Measurements from ENCODE around the gene CRACR2A.

Gene CRACR2A

DNA sequence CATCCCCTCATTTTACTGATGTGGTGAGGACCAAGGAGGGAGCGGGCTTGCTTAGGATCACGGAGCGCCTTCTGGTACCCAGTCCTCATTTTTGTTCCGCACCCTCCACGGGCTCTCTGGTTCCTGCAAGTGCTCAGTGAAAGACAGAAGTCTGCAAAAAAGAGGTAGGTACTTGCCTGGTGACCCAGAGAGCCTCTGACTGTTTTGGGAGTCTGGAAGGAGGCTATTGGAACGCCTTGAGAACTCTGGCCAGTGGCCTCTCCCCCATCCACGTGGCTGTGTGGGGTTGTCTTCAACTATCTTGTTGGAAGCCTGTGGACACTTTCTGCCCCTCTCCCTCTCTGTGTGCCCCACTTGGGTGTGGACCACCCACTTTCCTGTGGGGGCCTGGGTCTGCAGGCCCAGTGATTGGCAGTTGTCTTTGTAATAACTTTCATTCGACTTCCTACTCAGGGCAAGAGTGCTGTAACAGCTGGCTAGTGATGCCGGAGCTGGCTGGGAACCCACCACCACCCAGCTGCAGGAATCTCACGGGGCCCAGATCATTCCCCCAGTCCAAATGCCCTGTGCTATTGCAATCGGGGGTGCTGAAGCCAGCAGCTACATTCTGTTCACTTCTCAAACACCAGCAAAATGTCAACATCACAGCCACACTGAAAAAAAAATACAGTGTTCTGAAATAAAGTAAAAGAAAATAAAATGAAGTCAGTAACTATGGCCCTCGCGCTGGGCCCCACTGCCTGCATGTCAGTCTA is 139.1 kb downstream of the CRACR2A start:
- DNase-seq, result no peak

DNA sequence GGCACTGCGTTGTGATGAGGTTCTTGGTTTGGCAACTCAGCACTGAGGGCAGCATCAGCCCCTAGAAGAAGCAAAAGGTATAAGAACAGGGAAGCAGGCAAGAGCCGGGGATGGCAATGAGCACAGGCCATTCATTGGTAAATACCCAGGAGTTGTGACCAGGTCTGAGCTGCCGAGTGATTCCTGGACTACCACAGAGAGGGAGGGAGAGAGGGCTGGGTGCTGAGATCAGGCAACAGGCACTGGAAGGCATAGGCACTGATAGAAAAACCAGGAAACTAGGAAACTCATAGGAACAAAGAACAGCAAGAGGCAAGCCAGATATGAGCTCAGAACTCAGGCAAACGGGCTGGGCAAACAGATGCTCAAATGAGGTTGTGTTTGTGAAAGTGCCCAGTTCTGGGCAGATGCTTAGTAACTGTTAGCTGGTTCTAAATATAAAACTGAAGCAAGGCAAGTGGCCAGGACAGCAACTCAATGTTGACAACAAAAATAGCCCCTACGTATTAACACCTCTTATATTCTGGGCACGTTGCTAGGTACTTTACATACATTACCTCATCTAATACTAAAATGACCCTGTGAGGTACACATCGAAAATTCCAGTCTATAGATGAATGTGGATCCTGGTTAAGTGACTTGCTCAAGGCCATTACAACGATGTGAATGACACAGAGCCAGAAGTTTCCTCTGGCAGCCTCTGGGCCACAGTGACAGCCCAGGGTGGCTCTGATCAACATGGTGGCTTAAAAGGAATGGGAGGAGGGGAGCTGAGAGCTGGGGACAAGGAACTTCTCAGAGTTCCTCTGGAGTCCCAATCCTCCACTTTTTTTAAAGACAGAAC is 140.8 kb downstream of the CRACR2A start:
- DNase-seq, result no peak

DNA sequence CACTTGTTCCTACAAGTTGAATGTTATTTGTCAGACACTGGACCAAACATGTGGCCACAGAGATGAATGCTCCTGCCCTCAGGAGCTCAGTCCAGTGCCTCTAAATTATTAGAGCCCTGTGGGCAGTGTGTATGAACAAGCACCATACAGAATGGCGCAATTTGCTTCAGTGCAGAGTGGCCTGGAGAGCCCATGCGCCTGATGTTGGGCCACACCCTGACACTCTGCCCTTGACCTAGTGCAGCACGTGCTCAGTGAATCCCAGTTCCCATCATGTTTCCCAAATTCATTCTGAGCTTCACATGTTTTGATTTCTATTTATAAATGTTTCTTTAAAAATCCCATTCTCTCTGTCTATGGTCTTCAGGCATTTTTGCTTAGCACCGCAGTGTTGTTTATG is 145.1 kb downstream of the CRACR2A start:
- DNase-seq, result no peak

DNA sequence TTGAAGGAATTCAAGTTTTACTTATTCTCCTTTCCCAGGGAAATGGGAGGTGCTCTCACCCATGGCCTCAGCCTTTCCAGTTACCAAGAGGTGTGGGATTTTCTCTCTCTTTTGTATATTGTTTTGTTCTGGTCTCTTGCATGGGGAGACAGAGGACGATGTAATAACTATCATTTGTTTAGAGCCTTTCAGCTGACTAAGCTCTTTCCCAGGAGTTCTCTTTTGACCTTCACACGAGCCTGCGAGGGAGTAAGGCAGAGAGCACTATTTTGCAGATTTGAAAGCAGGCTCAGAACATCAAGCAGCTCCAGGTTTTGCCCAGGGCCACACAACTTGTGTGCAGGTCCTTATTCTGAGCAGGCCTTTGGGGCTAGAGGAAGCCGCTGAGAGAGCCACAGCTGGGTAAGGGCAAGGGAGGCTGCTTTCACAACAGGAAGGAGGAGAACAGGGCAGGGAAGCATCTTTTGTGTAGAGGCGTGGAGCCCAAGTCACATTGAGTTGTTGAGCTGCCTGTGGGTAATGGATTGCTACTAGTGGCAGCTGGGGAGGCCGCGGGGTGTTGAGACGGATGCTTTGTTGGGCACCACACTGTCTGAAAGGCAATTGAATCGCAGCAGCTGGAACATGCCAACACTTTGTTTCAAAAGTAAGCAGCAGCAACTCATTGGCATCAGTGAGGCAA is 145.7 kb downstream of the CRACR2A start:
- no peak for DNase-seq

DNA sequence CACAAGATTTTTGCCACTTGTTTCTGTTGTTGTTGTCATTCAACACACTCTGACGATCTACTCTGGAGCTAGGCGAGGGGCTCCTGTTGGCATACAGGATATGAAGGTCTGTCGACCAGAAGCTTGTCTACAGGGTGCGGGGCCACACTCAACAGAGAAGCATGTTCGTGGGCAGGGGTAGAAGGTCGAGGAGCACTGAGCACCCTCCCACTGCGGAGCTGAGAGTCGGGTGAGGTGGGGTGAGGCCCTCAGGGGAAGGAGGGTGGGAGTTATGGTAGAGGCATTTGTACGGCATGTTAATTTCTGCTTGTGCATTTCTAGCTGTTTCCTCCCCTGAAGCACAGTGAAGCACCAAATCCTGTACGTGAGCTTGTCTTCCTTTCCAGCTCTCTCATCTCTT is 146.8 kb downstream of the CRACR2A start:
- no peak for DNase-seq

DNA sequence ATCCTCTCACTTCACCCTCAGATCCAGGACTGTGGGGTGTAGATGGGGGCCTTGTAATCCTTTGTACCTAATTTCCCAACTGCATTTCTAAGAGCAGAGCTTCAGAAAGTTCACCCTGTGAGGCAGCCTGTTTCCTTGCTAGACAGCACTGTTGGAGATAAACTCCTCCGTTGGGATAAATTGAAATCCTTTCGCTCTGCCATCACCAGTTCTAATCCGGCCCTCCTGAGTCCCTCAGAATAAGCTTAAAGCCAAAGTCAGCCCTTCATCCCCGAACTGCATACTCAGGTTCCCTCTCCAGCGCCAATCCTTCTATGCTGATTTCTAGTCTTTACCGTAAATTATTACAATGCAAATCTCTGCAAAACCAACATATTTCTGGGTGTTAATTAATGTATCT is 147.2 kb downstream of the CRACR2A start:
- DNase-seq, result no peak

DNA sequence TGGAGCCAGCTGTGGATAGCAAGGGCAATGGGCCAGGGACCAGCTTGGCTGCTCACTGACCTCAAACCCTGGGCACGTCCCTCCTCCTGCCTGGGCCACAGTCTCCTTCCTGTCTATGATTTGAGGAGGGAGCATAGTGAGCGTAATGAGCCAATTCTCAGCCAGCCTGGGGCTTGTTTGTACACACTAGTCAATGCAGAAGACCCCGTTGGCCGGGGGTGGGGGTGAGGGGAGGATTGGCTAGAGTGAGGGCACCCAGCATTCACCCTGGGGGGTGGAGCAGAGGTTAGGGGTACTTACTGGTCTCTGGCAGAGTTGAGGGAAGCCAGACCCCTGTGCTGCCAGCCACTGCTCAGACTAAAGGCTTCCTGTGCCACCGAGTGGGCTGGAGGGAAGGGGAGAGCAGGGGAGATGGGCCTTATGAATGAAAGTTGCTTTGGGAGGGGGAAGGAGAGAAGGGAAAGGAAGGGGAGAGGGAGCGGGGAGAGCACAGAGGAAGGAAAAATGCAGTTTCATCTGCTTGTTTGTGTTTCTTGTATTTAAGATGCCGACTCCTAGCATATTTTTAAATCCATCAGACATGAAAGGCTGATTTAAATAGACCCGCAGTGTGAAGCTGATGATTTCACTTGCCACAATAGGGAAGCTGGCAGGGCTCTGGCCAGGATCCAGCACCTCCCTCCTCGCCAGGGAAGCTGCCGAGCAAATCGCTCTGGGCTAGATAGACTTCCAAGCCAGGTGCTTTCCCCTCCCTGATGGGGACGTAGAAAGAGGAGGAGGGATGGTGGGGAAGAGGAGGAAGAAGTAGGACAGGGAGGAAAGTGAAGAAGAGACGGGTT is 147.9 kb downstream of the CRACR2A start:
- no peak for DNase-seq

DNA sequence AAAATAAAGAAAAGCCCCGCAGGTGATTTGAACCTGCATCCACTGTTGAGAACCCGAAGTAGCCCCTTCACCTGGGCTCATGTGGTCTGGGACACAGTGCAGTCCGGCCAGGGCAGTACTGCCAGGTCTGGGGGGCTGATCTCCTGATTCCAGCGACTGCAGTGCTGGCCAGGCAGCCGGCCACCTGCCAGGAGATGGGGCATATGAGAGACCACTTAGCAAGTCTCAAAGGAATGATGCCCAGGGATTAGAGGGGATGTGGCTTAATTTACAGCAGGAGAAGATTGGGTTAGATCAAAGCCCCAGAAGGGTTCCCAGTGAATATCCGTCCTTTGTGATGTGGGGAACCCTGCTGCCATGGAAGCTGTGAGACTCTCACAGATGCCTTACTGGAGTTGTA is 148.6 kb downstream of the CRACR2A start:
- no peak for DNase-seq

DNA sequence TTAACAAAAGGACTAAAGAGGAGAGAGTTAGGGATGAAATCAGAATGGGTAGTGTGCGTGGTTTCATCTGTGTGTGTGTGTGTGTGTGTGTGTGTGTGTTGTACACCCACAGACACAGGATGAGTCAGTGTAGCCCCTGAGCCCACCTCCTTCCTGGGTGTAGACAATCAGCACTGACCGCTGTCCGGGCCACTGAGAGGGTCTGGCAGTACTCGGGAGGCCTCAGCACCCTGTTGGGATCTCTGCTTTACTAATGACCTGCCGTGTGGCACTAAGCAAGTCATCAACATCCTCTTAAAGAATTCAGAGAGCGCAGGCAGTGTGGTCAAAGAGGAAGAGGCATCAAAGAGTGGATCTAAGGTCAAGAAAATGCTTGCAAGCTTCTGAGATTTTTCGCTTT is 149.3 kb downstream of the CRACR2A start:
- no peak for DNase-seq

DNA sequence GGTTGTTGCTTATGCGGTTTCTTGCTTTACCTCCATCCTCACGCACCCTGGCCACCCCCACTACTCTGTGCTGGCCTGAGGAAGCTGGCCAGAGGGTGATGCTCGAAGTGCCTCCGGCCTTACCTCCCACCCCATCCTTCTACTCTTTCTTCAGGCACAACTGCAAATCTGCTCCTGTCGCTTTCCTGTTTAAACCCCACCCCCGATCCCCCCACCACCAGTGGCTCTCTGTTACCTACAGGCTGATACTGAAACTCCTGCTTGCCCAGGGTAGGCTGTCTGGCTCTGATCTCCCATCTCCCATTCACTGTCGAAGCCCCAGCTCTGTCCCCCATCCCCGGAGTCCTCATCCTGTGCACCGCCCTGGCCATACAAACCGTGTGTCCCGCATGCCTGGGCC is 150.4 kb downstream of the CRACR2A start:
- DNase-seq, result no peak

DNA sequence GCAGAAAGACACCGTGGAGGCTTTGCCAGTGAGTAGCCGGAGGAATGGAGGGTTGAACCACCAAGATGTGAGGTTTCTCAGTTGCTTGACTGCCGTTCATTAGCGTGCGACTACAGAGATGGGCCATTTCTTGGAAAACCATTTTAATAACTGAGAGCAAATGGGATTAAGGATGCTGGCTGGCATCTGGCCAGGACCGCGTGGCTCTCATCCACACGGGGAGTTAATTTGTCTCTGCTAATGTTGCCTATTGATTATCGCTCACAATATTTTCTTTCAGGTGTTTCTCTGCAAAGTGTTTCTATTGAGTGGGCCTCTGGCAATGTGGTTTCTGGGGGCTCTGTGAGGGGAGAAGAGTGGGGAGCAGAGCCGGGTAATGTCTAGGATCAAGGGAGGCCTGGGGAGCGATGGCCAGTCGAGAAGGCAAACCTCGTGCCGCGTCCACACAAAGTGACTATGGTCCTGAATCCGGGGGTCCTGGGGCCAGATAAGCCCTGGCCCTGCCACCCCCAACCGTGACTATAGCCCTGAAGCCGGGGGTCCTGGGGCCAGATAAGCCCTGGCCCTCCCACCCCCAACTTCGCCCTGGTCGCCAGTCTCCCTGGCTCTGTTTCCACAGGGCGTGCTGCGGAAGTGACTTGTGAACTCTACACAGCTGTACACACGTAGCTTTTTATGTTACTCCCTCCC is 151.3 kb downstream of the CRACR2A start:
- DNase-seq, result no peak

DNA sequence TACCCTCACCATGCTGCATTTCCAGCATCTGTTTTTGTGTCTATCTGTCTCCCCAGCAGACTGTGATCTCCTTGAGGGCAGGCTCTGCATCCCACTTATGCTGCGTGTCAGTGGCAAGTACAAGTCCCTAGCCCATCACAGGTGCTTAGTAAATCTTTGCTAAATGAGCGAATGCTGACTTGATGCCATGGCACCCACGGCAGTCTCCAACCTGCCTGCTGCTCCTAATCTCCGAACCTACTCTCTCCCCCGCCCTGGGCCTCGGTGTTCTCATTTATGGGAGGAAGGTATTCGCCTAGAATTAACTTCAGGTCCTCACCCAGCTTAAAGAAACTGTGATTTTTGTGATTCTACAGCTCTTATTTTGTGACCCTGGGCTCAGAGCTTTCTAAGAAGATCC is 152.0 kb downstream of the CRACR2A start:
- DNase-seq, result no peak

DNA sequence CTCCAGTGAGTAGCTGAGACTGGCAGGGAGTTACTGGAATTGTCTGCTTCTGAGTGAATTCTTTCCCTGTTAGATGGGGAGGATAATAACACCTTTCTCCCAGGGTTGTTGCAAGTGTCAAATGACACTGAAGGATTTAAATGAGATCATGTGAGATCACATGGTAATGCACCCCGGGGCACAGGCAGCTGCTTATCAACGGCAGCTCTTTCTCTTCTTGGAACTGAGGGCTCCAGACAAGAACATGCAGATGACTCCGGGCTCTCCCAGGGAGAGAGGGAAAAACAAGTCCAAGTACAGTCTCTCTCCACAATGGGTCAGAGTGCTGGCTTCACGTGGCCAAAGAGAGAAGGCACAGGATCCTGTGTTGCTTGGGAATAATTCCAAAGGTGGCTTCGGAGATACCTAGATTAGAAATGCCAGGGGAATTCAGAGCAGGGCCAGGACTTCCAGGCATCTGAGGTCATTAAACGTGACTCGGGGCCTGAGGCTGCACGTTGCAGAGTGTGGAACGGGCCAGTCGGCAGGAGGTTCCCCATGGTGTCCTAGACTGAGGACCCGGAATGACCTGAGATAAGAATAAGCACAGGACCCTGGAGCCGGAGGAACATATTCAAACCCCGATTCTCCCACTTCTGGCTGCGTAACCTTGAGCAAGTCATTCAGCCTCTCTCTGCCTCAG is 152.7 kb downstream of the CRACR2A start:
- no peak for DNase-seq

DNA sequence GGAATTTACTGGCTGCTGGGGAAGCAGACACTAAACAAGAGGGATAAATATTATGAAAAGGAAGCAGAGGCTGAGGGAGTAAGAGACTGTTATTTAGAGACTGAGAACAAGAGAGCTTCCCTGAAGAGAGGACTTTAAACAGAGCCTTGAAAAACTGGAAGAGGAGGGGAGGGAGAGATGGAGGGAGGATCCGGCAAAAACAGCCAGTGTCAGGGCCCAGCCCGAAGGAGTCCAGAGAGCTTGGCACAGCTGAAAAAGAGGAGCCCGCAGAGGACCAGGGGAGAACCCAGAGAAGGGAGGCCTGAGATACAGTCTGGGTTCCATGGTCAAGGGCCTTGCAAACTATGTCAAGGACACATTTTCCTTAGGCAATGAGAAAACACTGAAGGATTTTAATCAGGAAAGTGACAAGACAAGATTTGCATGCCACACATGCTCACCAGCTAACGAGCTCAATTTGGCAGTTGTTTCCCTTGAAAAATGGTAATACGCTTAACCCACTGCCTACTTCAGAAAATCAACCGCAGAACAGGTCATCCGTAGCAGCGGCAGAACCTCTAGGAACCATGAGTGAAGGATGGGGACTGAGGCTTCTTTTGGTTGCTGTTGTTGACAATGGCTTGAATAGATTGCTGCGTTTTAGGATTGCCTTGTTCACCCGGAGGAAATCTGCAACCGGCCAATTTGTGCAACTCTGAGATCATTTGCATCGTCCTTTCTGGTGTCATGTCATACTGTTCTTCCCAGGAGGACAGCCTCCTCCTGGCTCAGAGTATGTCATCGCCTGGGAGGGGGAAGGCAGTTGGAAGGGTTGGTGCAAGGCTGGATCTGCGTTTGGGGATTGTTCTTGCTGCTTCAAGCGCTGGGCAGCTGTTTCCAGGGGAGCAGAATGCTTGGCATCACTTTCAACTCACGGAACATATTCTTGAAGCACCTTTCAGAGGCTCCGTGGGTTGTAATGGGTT is 153.7 kb downstream of the CRACR2A start:
- DNase-seq, result no peak

DNA sequence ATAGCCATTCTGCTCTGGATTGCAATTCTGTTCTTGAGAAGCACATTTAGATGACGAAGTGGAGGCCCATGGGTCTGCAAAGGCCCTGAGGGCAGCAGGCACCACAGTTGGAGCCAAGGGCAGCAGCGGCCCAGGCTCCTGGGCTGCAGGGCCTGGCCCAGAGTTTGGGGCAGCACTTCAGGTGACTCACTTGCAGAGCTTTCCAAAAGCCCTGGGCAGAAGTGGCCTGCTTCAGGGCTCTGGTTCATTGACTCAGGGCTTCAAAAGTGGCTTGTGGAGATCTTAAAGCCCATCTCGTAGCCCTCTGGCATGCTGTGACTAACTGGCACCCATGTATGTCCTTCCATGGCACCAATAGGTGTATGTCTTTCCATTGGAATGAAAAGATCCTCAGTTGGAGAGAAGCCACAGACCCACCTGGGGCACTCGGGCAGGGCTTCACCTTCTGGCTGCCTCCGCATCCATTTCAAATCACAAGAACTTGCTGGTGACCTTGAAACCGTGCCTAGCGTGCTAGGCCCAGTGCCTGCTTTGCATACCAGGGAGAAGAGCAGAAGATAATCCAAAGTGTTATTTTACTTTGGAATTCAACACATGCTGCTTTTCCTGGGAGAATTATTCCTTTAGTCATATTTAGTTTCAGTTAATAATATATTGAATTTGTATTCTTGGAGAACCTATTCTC is 155.2 kb downstream of the CRACR2A start:
- DNase-seq, result no peak

DNA sequence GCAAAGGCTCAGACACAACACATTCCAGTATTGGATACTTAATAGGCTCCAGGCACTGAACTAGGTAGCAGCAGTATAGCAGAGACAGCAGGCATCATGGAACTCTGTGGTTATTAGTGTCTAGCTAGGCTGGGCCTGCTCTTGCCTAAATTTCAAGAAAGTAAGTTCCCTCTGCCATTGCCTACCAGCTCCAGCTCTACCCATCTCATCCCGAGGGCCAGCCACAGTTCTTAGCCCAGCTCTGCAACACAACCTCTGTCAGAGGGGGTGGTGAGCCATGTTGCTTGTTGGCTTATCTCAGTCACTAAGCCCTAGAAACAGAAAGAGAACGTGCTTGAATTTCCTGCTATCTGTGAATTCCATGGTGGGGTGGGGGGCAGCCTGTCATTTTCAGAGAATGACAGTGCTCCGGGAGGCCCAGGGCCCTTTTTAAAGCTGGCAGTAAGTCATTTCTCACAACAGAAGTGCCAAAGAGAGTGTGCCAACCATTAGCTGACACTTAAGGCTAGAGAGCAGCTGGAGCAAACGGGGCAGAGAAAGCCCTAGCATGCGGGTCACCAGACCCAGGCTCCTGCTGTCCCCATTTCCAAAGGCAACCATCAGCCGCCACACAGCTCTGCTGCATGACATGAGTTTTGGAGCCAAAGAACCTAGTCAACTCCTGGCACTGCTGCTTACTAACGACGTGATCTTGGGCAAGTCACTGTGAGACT is 156.1 kb downstream of the CRACR2A start:
- no peak for DNase-seq

DNA sequence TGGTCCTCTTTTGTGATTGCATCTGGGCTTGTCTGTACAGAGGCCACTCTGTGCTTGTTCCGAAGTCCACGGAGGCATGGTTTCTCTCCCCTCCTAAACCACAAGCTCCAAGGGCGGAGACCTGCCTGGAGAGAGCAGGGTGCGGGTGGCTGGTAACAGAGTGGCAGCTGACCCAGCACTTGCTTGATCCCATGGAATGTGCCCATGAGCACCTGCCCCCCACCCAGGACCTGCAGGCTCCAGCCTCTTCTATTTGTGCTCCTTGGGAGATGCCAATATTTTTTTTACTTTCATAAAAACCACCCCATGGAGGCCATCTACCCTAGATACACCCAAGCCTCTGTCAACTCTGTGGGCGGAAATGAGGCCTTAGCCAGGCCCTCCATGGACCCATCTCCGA is 157.2 kb downstream of the CRACR2A start:
- no peak for DNase-seq

DNA sequence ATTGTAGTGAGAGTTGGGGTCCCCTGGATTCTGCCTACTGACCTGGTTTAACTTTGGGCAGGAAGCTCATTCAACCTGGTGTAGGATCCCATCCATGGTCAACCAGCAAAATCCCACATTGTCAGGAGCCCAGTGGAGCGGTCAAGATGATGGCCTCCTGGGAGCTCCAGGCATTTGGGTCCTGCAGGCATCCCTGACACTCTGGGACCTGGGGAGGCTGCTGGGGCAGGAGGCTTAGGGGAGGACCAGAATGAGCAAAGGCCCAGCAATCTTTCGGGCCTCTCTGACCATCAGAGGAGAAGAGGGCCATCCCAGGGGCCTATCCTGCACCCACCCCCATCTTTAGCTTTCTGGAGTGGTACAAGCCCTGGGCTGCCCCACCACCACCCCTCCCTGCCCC is 157.9 kb downstream of the CRACR2A start:
- DNase-seq, result no peak

DNA sequence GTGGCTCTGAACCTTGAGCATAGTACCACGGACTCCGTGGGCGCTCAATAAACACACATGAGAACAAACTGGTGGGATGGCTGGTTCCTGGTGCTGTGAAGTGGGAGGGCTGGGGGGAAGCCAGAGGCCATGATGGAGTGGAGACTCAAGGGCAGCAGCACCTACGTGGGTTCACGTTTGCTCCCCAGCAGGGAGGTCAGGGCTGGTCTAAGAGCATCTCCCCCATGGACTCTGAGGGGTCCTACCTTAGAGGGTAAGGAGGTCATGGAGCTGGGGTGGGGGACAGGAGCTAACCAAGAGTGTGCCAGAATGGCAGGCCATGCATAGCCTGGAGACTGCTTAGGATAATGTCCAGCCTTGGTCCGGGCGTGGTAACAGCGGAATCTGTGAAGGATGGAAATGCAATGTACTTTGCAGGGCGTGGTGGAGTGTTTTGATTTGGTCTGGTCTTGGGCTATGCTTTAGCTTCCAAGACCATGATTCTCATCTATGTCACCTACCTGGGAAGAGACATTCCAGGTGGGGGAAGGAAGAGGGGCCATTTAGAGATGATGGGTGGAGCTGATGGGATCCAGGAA is 158.9 kb downstream of the CRACR2A start:
- no peak for DNase-seq

All from activated CD8-positive, alpha-beta memory T cell treated with anti-CD3 and anti-CD28 coated beads for 24 hours (primary cell).